Measurements from ENCODE around the gene MPRIP. TPM values are rescaled to one million over a fixed set of nuclear protein-coding genes. Genes with fewer than 3 reads are reported as not detected.
A peak's percentile ranks its signal among the peaks of the same experiment; 100 is the strongest.

MPRIP gene
- total RNA-seq, 1 experiment from 2014 or later = 258 TPM

- TF ChIP-seq, protein P1, sequence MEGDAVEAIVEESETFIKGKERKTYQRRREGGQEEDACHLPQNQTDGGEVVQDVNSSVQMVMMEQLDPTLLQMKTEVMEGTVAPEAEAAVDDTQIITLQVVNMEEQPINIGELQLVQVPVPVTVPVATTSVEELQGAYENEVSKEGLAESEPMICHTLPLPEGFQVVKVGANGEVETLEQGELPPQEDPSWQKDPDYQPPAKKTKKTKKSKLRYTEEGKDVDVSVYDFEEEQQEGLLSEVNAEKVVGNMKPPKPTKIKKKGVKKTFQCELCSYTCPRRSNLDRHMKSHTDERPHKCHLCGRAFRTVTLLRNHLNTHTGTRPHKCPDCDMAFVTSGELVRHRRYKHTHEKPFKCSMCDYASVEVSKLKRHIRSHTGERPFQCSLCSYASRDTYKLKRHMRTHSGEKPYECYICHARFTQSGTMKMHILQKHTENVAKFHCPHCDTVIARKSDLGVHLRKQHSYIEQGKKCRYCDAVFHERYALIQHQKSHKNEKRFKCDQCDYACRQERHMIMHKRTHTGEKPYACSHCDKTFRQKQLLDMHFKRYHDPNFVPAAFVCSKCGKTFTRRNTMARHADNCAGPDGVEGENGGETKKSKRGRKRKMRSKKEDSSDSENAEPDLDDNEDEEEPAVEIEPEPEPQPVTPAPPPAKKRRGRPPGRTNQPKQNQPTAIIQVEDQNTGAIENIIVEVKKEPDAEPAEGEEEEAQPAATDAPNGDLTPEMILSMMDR (IDR thresholded peaks at IDR 0.05 in 2 of 3, conservative IDR thresholded peaks at IDR 0.05 in 1 of 3; ENCODE audit: borderline replicate concordance in 1 of 3, insufficient read depth in 1 of 3, low read depth in 2 of 3, low read length in 2 of 3) = no peak
These were observed 41.0 kb upstream of the MPRIP start (continued) for GRCh38 chr17:17001076-17001777.

- peaks cover 0 to 9% of the 10 kb centered on the region in 2 experiments; a peak in 3 of 4 replicates for H3K4me1 ChIP-seq (ENCODE audit: control insufficient read depth in 1 of 2, insufficient read depth in 2 of 2, low read length in 2 of 2)
- H3K4me3 ChIP-seq (replicated peaks in 1 of 2; ENCODE audit: low read depth in 1 of 2, low read length in 2 of 2) = no peak overlapping the region
- no peak for TF ChIP-seq EZH2phosphoT487 (IDR thresholded peaks at IDR 0.05; ENCODE audit: borderline replicate concordance)
- TF ChIP-seq MAX (IDR thresholded peaks at IDR 0.05) = no peak
- TF ChIP-seq CEBPB (IDR thresholded peaks at IDR 0.05; ENCODE audit: low read depth) = no peak
- TF ChIP-seq ELF1 (IDR thresholded peaks at IDR 0.05; ENCODE audit: borderline replicate concordance, low read depth) = no peak
- TF ChIP-seq TCF7L2 (IDR thresholded peaks at IDR 0.05; ENCODE audit: borderline replicate concordance, extremely low read depth, insufficient read depth, insufficient read length) = no peak
- no peak for TF ChIP-seq JUND (IDR thresholded peaks at IDR 0.05)
- no peak for TF ChIP-seq ZNF274 (IDR thresholded peaks at IDR 0.05; ENCODE audit: low read depth, low read length)
- TF ChIP-seq, protein P2, sequence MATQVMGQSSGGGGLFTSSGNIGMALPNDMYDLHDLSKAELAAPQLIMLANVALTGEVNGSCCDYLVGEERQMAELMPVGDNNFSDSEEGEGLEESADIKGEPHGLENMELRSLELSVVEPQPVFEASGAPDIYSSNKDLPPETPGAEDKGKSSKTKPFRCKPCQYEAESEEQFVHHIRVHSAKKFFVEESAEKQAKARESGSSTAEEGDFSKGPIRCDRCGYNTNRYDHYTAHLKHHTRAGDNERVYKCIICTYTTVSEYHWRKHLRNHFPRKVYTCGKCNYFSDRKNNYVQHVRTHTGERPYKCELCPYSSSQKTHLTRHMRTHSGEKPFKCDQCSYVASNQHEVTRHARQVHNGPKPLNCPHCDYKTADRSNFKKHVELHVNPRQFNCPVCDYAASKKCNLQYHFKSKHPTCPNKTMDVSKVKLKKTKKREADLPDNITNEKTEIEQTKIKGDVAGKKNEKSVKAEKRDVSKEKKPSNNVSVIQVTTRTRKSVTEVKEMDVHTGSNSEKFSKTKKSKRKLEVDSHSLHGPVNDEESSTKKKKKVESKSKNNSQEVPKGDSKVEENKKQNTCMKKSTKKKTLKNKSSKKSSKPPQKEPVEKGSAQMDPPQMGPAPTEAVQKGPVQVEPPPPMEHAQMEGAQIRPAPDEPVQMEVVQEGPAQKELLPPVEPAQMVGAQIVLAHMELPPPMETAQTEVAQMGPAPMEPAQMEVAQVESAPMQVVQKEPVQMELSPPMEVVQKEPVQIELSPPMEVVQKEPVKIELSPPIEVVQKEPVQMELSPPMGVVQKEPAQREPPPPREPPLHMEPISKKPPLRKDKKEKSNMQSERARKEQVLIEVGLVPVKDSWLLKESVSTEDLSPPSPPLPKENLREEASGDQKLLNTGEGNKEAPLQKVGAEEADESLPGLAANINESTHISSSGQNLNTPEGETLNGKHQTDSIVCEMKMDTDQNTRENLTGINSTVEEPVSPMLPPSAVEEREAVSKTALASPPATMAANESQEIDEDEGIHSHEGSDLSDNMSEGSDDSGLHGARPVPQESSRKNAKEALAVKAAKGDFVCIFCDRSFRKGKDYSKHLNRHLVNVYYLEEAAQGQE (IDR thresholded peaks at IDR 0.05; ENCODE audit: low read depth) = no peak
- peak; percentile 99 for TF ChIP-seq RAD21 (IDR thresholded peaks at IDR 0.05; ENCODE audit: low read depth)
- no peak for TF ChIP-seq CBX3 (IDR thresholded peaks at IDR 0.05; ENCODE audit: low read depth)
- no peak for TF ChIP-seq ZFX (IDR thresholded peaks at IDR 0.05)
- no peak for TF ChIP-seq SRF (IDR thresholded peaks at IDR 0.05; ENCODE audit: low read depth)
- TF ChIP-seq, protein P1 (IDR thresholded peaks at IDR 0.05 in 2 of 3, conservative IDR thresholded peaks at IDR 0.05 in 1 of 3; ENCODE audit: borderline replicate concordance in 1 of 3, insufficient read depth in 1 of 3, low read depth in 2 of 3, low read length in 2 of 3) = peak; percentile 91 to 97 (median 97)
- no TSS peak for BruUV-seq (replicated peaks)
- H3K27ac ChIP-seq (ENCODE audit: low read depth, low read length) = no peak overlapping the region
- RAD21 ChIA-PET (ENCODE audit: low non-redundant PET in 1 of 2, low total read pairs in 2 of 2, uncharacterized antibody in 2 of 2, unreplicated experiment in 2 of 2) = no interaction called here
- DNase-seq (ENCODE audit: low read depth, low spot score) = peak; percentile 51
- ATAC-seq = peak; percentile 96
- intact Hi-C loops (cut with micrococcal nuclease) = loop anchor here (2.0 to 10.0 kb wide), 4 partner anchors 145 to 643 kb away; no protein-coding TSS in a partner anchor
- no peaks in the 10 kb centered on the region for H3K27me3 ChIP-seq (ENCODE audit: insufficient read depth, low read length)
- CTCF ChIA-PET = no interaction called here
- no peaks in the 10 kb centered on the region for H3K36me3 ChIP-seq (ENCODE audit: control insufficient read depth in 1 of 2, insufficient read depth in 2 of 2, low read length in 2 of 2)
- no peaks in the 10 kb centered on the region for H3K9me3 ChIP-seq (ENCODE audit: control insufficient read depth in 1 of 2, insufficient read depth in 1 of 2, low read depth in 1 of 2, low read length in 2 of 2)
- peak overlapping the region; percentile 62 for H3K4me2 ChIP-seq (ENCODE audit: low read length)
- no peaks in the 10 kb centered on the region for H4K20me1 ChIP-seq (ENCODE audit: insufficient read depth)
- H3K9ac ChIP-seq (ENCODE audit: low read length) = no peak overlapping the region
- no peaks in the 10 kb centered on the region for H3K9me2 ChIP-seq (ENCODE audit: insufficient read depth)
- H3K79me2 ChIP-seq (ENCODE audit: insufficient read depth, low read length) = no peaks in the 10 kb centered on the region
- H2AFZ ChIP-seq (ENCODE audit: low read depth, low read length, poor library complexity, severe bottlenecking) = peak overlapping the region; percentile 17
- POLR2A ChIA-PET = no interaction called here
These were observed 40.3 kb upstream of the MPRIP start for GRCh38 chr17:17001874-17002520.
